Measurements from ENCODE around the gene FUT4.

The FUT4 gene

DNA sequence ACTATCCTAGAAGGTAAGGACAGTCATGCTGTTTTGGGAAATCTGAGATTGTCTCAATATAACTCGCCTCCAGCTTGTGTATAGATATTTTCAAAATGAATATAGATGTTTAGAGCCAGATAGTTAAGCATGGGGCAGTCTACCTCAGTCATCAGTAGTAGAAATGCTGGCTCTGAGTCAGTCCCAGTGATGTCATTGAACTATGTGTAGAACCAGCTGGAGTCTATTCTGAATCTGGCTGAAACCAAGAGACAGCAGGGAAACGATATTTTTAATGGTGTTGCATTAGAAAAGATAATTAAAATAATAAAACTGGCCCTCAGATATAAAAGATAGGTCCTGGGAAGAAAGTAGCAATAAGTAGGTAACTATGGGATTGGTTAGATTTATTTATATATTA is 49.3 kb downstream of the FUT4 start:
- TF ChIP-seq GATA3 (IDR thresholded peaks at IDR 0.05; ENCODE audit: low read depth, low read length) (no peak), GATA2 (IDR thresholded peaks at IDR 0.05; ENCODE audit: low read depth, low read length) (no peak)

- no peak for TF ChIP-seq GATA3 (IDR thresholded peaks at IDR 0.05; ENCODE audit: low read depth, low read length)
- no peak for TF ChIP-seq GATA2 (IDR thresholded peaks at IDR 0.05; ENCODE audit: low read depth, low read length)
Observed at GRCh38 chr11:94595076-94595475, 51.4 kb downstream of the FUT4 start.

DNA sequence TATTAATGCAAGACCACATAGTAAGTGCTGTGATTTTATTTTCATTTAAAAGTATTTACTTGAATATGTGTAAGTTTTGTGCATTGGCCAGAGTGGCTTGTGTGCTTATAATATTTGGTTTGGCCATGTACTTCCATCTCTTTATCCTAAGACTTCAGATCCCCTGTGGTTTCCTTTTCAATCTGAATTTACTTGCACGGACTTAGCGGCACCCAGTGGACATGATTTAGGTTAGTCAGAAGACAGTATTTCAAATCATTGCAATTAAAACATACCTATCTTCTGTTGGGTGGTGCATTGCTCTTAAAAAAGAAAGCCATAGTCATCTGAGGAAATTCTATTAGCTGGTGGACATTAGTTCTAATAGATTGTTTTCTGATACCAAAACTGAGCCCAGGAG is 54.2 kb downstream of the FUT4 start:
- TF ChIP-seq GATA2 (IDR thresholded peaks at IDR 0.05; ENCODE audit: low read depth, low read length) (no peak), GATA3 (IDR thresholded peaks at IDR 0.05; ENCODE audit: low read depth, low read length) (no peak)

Measured in SH-SY5Y (cell line).